GM19240 (cell line): ENCODE measurements around the gene PHF14.

ENCODE experiments used
- DNase-seq: peaks from one replicate; pipeline ENCODE4 v3.0.0; 2011; ENCODE audit warnings: low spot score; ENCODE audit not compliant: insufficient read length

Gene PHF14

DNA sequence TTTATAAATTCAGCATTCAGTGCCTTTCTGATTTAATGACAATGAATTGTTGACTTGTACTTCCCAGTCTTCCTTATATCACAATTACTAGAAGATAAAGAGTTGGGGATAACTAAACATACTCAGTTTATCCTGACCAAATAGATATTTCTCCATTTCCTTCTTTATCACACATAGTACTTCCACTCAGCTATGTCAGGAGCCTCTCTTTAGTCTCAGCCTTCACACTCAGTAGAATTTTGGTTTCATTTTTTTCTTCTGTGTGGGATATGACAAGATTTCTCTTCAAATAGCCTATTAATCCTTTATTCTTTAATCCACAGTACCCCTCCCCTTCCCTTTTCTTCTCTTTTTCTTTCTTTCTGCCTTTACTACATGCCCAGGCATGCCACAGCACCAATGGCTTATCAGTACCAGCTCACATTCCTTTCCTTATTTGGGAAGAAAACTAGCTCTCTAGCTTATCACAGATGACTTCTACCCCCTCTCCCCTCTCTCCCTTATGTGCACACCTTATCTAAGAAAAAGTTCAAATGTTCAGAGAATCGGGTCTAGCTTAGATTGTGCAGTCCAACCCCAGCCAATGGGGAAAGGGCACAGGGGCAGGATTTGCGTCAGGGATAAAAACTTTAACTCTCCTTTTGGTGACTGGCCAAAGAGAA lies 109.0 kb downstream of the PHF14 start:
- no peak for DNase-seq

DNA sequence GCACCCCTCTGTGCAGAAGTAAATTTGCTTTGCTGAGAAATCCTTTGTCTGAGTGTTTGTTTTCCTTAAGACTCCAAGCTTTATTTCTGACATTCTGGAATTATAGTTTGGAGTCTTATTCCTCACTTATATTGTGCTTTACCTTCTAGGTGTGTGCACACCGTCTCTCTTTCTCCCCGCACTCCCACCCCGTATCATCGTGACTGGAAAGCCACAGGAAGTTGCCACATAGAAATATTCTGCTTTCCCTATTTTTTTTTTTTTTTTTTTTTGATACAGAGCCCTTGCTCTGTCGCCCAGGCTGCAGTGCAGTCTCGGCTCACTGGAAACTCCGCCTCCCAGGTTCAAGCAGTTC lies 109.5 kb downstream of the PHF14 start:
- DNase-seq: no peak

- DNase-seq: no peak
Measured at GRCh38 chr7:11104578-11104977, 130.9 kb downstream of the PHF14 start.

DNA sequence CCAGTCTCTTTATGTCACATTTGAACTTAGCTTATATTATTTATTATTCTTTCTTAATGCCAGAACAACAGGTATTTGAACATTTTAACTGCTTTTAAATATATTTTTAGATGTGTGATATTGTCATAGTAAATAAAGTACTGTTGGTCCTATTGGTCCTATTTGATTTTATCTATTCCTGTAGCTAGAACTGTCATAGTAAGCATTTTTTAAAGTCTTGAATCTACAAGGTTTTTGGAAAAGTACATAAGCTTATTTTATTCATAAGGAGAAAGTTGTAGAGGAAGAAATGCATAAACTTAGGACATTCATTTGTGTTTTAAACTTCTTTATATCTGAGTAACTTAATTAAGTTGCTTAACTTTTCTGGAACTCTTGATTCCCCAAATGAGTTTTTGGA lies 136.0 kb downstream of the PHF14 start:
- DNase-seq: no peak

GRCh38 chr7:11120068-11120664 lies 146.5 kb downstream of the PHF14 start:
- DNase-seq: no peak

DNA sequence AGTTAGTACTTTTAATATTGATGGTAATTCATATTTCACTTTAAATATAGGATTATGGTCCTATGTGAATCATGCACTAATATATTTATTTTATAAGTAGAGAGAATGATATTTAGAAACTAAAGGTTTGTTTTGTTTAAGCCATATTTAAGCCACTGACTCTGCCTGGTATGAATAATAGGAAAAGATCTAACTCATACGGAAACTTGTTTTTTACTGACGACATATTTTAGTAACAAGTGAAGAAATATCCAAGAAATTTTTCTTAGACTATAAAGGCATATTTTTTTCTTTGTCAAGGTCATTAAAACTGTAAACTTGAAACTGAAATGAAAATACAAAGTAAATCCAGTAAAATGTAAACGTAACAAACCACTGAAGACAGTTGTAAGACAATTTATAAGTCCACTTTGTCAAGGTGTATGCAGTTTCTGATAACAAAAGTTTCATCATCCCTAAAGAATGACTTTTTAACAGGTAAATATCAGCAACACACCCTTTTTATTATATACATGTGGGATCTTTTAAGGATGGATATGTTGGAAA lies 147.1 kb downstream of the PHF14 start:
- DNase-seq: no peak

GRCh38 chr7:11124856-11125559 lies 151.3 kb downstream of the PHF14 start:
- no peak for DNase-seq

DNA sequence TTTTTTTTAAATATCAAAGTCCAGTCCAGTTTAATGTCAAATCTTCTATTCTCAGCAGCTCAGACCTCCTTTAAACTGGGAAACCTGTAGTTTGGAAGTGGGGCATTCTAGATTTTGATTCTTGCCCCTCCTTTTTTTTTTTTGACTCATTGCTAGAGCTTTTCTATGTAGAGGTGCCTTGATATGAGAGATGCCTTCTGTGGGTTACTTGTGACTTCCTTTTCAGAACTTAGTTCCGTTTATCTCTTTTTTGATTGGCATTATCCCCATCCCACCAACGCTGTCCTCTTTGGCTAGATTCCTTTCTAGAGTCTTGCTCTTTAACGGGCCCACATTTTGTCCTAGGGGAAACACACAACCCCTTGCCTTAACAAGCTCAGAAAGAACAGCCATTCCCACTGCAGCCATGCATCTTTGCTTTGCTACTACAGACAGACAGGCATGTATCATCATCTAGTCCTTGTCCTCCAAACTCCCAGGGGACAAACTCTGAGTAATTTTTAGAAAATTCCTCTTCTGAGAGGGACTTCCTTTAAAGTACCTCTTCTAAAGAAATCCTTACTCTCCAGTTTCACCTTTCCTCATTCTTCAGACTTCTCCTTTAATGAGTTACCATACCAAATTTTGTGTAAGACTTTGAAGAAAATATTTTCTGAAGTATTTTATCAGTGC lies 153.6 kb downstream of the PHF14 start:
- no peak for DNase-seq

- DNase-seq: no peak
Measured at GRCh38 chr7:11127988-11128387, 154.3 kb downstream of the PHF14 start.

GRCh38 chr7:11128498-11128897 lies 154.8 kb downstream of the PHF14 start:
- DNase-seq: no peak

DNA sequence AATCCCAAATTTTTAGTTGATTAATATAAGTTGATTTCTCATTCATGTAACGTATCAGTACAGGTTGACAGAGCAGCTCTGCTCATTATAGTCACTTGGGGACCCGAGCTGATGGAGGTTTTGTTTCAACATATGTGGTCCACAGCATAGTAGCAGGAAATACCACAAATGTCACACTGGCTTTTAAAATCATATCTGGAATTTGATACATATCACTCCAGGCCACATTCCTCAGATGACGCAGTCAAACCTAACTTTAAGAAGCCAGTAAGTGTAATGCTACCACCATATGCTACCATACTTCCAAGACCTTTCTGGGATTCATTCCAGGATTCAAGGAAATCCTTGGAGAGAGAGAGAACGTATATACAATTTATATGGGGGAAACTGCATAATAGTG lies 156.3 kb downstream of the PHF14 start:
- DNase-seq: no peak

- DNase-seq: no peak
Measured at GRCh38 chr7:11130601-11131000, 156.9 kb downstream of the PHF14 start.

DNA sequence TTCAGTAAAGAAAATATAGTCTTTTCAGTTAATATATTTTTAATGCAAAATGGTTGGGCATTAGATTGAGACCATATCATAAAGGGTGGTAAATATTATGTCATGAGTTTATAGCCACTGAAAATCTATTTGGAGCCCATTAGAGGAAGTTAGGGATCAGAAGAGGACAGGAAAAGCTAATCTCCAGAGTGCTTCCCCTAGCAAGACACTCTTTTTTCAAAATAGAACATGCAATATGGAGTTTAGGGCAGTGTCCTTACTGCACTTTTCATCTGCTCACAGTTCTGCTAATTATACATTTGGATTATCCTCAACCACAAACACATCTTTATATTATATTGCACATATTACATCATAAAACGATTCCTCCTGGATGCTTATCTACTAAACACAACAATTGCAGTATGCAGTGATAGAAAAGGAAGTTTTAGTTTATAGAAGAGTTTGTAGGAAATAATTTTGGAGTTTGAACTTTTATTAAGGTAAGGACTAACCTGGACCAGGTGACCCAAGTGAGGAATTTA lies 159.8 kb downstream of the PHF14 start:
- no peak for DNase-seq

- DNase-seq: no peak
Measured at GRCh38 chr7:11135573-11135972, 161.9 kb downstream of the PHF14 start.

GRCh38 chr7:11141541-11141940 lies 167.9 kb downstream of the PHF14 start:
- DNase-seq: no peak

DNA sequence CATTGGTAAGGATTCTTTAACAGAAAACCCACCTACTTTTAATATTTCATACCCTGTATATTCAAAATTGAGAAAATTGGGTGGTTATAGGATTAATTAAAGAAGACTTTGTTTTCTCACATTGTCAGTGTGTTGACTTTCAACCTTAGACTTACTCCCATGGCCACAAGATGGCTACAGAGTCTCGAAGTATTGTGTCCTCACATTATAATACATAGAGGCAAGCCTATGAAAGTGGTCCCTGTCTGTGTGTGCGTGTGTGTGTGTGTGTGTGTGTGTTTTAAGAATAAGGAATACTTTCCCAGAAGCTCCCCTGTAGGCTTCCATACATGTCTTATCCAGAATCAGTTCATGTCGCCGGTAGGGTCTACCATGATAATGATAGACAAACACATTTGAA lies 180.0 kb downstream of the PHF14 start:
- no peak for DNase-seq

- DNase-seq: no peak
Measured at GRCh38 chr7:11155883-11156282, 182.2 kb downstream of the PHF14 start.

GRCh38 chr7:11161499-11161898 lies 187.8 kb downstream of the PHF14 start:
- no peak for DNase-seq

GRCh38 chr7:11163220-11163619 lies 189.5 kb downstream of the PHF14 start:
- DNase-seq: no peak

GRCh38 chr7:11166051-11166450 lies 192.4 kb downstream of the PHF14 start:
- DNase-seq: no peak

DNA sequence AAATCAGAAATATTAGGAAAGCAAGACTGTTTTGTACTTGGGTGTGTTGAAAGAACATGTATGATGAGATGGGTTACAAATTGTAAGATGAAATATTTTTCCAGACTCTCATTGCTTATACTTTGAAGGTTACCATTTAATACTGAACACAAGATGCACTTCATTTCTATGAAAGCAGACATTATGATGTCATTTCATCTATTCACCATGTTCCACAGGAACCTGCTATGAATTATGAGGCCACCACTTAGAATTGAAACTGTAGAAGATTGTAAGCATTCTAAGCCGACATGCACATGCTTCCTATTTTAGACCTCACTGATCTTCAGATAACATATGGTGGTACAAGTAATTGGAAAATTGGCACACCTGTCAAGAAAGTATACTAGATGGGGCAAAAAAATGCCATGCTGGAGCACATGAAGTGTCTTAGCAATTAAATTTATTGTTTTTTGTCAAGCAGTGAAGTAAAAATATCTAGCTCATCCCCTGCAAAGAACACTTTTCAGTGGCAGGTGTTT lies 195.0 kb downstream of the PHF14 start:
- DNase-seq: no peak

- no peak for DNase-seq
Measured at GRCh38 chr7:11170175-11170574, 196.5 kb downstream of the PHF14 start.
